D341Med (cell line): ENCODE data around the gene CRAMP1.
"Not testable (repeated sequence)": the region's sequence is repeated elsewhere in the genome, so short reads cannot be mapped to it uniquely, and the experiment has no call there.

Experiments
- DNase-seq: peaks from one replicate; pipeline ENCODE4 v3.0.0; 2012; ENCODE audit warnings: low spot score

The CRAMP1 gene, protein sequence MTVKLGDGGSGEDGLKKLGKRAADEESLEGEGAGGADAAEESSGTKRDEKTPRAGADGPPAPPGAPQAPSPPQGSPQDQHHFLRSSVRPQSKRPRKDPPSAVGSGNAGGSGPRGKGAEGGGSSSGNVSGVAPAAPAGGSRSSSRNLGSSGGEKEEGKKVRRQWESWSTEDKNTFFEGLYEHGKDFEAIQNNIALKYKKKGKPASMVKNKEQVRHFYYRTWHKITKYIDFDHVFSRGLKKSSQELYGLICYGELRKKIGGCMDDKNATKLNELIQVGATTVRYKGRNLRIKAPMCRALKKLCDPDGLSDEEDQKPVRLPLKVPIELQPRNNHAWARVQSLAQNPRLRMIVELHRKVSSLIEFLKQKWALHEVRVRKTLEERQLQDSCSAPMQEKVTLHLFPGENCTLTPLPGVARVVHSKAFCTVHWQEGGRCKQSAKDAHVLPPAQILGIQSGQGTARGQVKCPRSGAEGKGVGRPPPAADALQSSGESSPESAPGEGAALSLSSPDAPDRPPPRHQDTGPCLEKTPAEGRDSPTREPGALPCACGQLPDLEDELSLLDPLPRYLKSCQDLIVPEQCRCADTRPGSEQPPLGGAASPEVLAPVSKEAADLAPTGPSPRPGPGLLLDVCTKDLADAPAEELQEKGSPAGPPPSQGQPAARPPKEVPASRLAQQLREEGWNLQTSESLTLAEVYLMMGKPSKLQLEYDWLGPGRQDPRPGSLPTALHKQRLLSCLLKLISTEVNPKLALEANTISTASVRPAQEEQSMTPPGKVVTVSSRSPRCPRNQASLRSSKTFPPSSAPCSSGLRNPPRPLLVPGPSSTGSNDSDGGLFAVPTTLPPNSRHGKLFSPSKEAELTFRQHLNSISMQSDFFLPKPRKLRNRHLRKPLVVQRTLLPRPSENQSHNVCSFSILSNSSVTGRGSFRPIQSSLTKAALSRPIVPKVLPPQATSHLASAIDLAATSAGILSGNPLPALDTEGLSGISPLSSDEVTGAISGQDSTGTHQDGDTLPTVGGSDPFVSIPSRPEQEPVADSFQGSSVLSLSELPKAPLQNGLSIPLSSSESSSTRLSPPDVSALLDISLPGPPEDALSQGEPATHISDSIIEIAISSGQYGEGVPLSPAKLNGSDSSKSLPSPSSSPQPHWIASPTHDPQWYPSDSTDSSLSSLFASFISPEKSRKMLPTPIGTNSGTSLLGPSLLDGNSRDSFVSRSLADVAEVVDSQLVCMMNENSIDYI (N-terminal part only)

DNA sequence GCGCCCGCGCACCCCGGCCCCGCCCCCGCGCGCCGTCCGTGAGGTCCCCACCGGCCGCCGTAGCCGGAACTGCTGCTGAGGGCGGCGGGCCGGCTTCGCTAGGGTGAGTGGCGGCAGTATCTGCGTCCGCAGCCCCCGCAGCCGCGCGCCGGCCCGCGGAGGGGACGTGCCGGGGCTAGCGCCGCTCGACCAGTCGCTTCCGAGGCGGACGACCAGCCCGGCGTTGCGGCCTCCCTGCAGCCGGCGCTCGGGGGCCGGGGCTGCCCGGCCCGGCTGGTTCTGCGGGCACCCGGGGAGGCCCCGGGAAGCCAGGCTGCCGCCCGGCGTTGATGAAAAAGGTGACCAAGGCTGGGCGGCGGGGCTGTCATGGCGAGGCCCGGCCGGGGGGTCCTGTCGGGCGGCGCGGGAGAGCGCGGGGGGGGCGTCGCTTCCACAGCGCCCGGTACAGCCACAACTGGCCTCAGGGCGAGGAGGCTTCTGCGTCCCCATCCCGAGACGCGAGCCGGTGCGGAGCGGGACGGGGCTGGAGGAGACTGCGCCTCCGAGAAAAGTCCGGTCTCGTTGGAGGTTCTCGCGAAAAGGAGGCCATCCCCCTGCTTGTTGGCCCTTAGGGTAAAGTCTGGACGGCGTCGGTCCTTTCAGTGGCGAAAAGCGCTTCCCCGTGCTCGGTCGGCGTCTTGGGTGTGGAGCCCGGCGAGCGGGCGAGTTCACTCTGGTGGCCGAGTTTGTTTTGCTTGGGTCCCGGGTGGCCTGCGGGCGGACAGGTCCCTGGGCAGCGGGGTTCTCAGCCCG is at the start of gene CRAMP1:
CRAMP1 (plus strand) TSS at position 41 of the 792 bp plus-strand sequence. CDS start 2,280 bp downstream, outside the sequence.
- DNase-seq = peak; percentile 41

DNA sequence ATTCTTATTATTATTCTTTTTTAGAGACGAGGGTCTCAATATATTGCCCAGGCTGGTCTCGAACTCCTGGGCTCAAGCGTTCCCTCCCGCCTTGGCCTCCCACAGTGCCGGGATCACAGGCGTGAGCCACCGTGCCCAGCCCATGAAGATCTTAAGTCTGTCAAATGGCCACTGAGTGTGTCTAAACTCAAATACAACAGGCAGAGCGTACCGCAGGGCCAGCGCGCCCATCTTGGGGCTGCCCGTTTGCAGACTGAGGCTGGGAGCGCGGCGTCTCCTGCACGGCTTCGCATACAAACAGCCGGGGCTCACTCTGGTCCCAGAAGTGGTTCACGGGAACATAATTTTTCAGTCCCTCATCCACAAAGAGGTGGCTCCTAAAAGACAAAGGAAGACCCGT is 48.4 kb upstream of the CRAMP1 start:
- DNase-seq = no peak

DNA sequence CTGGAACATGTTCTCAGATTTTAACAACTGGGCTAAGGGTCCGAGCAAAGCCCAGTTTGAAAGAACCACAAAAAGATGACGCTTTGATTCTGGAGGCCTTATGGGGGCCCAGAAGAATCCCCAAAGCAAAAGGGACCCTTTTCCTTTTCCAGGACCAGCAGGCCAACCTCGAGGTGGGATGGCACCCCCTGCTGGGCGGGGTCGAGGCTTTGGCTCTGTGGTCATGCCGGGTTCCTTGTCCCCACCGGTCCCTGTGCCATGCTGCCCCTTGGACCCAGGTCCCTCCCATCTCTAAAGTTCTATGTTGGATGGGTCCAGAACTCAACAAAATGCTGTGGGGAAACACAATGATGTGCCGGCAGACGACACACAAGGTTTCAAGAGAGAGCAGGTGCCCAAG is 47.8 kb upstream of the CRAMP1 start:
- peak; percentile 57 for DNase-seq

DNA sequence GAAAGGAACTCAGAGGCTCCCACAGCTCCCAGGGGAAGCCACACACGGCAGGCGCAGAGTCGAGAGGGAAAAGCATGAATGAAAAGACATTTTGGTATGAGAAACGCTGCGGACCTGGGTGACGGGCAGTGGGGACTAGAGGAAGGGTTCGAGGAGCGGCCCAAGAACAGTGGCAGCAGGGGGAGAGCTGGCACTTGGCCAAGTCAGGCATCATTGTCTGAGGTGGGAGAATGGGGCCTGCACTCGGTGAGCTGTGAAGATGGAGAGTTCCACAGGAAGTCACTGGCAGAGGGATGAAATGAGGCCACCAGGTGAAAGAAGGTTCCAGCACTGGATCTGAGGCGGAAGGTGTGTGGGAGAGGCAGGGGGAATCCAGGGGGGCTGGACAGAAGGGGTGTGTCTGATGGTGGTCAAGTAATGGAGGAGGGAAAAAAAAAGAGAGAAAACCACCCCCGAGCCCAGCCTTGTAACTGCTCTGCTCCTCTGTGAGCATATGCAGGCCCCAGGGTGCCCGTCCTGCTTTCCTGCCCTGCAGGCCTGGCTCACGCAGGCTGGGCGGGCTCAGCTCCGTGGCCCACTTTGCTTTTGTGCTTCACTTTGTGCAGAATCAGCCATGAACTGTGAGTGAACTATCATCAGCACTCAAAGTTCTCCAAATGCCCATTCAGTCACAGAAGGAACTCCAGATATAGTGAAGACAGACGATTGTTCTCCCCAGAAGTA is 46.9 kb upstream of the CRAMP1 start:
- DNase-seq = no peak

DNA sequence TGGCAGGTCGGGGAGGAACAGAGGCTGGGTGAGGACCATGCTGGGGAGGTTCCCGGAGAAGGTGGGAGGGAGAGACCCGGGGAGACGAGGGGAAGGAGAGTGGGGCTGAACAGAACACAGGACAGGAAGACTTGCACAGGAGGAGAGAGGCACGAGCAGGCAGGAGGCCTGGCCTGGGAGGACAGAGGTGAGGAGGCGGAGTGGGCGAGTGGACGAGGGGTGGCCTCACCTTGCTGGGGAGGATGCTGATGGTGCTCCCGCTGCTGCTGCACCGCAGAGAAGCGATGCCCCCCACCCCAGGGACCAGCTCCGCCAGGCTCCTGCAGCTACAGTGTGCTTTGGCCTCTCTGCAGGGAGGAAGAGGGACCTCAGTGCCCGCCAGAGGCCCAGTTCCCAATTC is 44.2 kb upstream of the CRAMP1 start:
- no peak for DNase-seq

DNA sequence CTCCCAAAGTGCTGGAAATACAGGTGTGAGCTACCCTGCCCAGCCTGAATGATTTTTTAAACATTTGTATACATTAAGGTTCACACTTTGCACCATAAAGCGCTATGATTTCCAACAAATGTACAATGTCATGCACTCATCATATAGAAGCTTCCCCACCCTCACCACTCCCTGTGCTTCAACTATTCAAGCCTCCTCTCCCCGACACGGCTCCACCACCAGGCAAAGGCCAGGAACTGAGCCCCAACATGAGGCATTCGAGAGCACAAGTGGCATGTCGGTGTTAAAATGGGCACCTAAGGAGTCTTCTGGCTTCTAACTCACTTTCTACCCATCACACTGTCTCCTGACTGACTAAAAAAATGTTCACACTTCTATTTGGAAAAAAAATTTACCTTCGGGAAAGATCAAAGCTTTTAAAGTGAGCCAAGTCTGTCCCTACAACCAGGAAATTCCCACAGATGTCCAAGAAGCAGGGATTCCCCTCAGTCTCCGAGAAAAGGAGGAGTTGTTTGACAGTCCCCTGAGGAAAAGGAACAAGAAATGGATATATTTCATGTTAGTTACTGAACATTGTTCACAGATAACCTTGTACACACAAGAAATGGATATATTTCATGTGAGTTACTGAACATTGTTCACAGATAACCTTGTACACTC is 41.0 kb upstream of the CRAMP1 start:
- DNase-seq = no peak

DNA sequence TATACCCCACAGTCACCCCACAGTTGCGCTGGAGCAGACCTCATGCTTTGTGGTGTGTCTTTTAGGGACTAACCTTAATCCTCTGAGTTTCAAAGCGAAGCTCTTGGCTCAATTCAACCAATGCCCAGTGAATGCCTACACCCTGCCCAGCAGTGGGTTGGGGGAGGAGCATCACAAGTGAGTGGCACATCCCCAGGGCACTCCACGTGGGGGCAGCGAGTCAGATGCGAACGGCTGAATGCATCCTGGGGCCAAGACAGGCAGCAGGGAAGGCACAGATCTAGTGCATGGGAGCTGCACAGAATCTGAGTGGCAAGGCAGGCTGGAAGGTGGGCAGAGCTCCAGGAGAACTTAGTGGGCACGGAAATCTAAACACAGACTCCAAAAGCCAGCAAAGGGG is 39.5 kb upstream of the CRAMP1 start:
- no peak for DNase-seq

DNA sequence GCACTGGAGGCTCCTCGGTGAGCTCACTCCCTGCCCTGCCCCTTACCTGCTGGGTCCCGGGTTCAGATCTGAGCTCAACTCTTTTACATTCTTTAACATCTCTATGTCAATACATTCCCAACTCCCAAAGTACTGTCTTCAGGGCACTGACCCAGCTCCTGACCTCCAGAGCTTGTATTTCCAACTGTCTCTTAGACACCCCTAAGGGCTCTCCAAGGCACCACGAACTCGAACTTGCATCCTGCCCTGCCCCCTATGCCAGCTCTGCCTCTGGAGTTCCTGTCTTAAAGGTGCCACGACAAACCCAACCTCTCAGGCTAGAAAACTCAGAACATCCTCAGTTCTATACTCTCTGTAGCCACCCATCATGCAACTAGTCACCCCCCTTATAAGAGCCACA is 38.9 kb upstream of the CRAMP1 start:
- no peak for DNase-seq

DNA sequence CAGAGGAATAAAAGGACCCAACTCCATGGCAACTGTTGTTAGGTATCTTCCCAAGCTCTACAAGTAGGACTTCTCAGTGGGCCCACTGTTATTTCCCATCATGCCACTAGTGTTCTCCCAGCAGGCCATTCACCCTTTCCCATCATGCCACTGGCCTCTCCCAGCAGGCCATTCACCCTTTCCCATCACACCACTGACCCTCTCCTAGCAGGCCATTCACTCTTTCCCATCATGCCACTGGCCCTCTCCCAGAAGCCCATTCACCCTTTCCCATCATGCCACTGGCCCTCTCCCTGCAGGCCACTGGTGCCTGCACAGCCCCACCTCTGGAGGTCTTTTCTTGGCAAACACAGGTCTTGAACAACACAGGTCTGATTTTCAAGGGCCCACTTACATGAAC is 36.6 kb upstream of the CRAMP1 start:
- DNase-seq = no peak

DNA sequence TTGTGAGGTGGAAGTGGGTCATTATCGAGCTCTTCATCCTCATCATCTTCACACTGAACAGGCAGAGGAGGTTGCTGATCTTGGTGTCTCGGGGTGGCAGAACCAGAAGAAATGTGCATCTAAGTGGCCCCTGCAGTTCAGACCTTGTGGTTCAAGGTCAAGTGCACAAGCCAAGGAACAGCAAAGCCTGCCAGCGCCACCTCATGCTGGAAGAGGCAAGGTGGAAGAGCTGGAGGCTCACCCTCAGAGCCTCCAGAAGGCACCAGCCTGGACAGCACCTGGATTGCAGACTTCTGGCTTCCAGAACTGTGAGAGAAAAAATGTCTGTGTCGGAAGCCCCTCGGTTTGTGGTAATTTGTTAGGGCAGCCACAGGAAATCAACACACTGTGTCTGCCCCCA is 32.9 kb upstream of the CRAMP1 start:
- no peak for DNase-seq

DNA sequence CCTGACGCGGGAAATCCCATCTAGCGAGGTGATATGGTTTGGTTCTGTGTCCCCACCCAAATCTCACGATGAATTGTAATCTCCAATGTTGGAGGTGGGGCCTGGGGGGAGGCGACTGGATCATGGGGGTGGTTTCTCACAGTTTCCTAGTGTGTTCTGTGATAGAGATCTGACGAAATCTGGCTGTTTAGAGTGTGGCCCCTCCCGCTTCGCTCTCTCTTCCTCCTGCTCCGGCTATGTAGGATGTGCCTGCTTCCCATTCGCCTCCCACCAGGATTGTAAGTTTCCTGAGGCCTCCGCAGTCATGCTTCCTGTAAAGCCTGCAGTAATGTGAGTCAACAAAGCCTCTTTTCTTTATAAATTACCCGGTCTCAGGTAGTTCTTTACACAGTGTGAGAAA is 31.9 kb upstream of the CRAMP1 start:
- DNase-seq = no peak

DNA sequence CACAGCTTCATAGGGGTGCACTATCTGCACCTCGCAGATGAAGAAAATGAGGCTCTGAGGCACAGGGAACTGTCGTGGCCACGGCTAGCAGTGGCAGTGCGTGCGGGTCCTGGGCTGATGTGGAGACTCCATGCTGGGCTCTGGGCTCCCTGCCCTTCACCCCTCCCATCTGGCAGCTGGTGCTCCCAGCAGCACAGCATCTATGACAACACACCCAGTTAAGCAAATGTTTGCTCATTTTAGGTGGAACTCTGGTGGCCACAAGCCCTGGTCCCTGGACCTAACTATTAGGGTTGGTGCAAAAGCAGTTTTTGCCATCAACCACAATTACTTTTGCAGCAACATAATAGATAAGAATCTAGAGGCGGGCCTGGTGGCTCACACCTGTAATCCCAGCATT is 31.2 kb upstream of the CRAMP1 start:
- DNase-seq = no peak

DNA sequence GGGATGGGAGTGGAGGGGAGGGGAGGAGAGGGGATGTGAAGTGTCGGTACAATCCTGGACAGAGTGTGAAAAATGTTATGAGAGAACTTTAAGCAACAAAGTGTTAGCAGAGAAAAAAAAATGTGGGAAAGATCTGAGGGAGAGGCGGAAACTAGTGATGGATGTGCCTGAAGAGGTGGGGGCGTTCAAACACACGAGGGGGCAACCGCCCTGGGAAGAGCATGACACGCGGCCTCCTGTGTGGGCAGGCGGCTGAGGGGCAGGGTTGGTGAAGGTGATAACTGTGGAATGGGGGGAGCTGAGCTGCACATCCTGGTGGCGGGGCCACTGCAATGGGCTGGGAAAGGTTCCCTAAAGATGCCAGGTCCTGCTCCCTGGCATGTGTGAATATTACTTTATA is 30.4 kb upstream of the CRAMP1 start:
- DNase-seq = no peak

DNA sequence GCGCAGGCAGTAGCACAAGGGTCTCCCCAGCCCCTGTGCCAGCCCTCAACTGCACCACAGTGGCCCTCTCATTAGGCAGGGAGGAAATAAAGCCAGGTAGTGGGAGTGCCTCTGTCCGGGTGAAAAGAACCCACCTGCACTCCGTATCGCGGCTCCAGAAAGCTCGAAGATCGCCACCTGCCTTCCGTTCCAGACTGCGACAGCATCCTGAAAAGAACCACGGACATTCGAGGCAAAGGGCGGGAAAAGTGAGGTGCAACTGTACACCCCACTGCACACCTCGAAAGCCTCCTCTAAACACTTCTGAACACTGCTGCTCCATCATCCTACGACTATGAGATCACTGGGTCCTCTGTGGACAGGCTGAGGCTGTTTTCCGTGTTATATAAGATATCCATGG is 29.0 kb upstream of the CRAMP1 start:
- no peak for DNase-seq

DNA sequence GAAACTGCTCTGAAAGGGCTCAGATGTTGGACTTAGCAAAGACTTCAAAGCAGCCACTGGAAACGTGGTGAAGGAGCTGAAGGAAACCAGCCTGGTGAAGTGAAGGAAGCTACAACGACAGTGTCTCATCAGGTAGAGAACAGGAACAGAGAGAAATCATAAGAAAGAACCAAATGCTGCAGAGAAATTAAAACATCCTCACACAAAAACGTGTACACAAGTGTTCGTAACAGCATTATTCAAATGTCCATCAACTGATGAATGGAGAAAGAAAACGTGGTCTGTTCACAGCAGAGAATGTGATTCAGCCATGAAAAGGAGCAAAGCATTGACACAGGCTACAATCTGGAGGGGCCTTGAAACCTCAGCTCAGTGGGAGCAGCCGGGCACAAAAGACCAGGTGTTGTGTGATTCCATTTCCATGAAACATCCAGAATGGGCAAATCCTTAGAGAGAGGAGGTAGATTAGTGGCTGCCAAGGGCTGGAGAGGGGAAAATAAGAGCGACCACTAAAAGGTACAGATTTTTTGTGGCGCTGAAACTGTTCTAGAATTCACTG is 27.2 kb upstream of the CRAMP1 start:
- DNase-seq = no peak

DNA sequence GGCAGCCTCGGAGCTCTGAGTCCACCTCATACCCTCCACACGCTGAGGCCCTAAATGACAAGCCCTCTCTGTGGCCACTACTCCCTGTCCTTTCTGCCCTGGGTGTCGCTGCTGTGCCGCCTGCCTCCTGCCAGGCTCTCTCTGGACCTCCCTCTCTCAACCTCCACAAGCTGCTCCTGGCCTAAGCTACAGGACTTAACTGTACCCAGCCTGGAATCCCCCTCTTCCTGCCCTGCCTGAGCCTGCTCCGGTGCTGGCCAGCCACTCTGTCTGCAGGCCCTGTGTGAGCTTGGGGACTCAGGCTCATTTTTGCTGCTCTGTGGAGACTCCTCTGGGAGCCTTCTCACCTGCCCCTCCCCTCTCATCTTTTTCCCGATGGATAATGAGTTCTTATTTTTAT is 21.8 kb upstream of the CRAMP1 start:
- DNase-seq = no peak

DNA sequence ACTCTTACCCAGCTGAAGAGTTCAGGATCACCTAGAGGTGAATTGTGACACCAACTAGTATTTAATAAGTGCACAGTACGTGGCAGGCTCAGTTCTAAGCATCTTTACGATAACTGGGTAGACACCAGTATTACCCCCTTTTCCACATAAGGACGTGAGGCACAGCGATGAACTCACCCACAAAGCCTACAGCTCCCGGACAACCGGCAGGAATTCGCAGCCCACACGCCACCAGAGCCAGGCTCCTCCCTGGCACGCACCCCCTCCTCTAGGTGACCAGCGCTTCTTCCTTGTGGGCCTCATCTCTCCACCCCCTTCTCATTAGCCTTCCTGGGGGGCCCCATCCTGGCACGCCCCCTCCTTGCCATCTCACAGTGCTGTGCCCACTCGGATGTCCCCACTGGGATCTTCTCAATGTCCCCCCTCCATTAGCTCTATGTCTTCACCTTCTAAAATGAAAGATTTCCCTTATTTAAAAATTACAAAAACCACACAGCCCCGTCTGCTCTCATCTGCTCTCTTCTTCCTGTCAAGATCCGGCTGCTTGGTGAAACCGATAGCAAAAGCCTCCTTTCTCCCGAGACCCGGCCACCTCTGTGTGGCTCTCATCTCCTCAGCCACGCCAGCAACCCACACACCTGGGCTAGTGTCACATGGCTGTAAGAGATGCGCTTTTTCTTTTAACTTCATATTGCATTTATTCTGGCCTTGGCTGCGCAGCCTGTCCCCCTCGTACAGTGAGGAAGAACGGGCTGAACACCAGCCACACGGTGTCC is 21.0 kb upstream of the CRAMP1 start:
- no peak for DNase-seq

DNA sequence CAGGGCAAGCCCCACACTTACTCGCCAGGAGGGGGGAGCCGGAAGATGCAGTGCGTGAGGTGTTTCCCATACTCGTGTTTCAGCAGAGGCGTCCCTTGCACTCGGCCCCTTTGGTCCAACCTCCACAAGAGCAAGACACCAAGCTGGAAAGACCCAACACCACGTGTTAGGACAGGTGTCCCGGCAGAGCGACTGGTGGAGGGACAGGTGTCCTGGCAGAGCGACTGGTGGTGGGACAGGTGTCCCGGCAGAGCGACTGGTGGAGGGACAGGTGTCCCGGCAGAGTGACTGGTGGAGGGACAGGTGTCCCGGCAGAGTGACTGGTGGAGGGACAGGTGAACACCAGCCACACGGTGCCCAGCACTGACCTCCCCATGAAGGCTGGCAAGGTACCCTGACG is 19.7 kb upstream of the CRAMP1 start:
- peak; percentile 10 for DNase-seq

DNA sequence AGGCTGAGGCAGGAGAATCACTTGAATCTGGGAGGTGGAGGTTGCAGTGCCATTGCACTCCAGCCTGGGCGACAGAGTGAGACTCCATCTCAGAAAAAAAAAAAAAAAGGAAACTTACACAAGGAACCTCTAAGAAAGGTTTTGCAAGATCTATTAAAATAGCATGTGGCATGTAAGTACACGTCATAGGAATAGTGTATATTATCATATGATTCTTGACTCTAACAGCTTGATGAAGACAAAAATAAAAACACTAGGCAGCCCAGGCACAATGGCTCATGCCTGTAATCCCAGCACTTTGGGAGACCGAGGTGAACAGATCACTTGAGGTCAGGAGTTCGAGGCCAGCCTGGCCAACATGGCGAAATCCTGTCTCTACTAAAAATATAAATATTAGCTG is 16.6 kb upstream of the CRAMP1 start:
- not testable (repeated sequence) for DNase-seq
